HT-29 (cell line): Measurements from ENCODE around the gene INHBA. TPM values are rescaled to one million over a fixed set of nuclear protein-coding genes. Genes with fewer than 3 reads are reported as not detected.

Experiments used
- DNase-seq: peaks from one replicate; pipeline ENCODE4 v3.0.0-alpha.2; 2015; ENCODE audit warnings: low spot score
- total RNA-seq: library from RNA; depleted of rRNA; stranded (reverse); fragments of >200 nt; shearing (Covaris generic); gene quantifications from 2 replicates; pipeline ENCODE4 v1.2.3, GENCODE V29; 2014; rRNA removed

INHBA gene
- total RNA-seq, result not detected in 2 replicates

GRCh38 chr7:41702635-41703371 is at the start of gene INHBA:
Gene INHBA, minus strand, starts transcription at chr7:41703090. Its CDS starts 2,716 bp downstream, at chr7:41700374.
- no peak for DNase-seq

DNA sequence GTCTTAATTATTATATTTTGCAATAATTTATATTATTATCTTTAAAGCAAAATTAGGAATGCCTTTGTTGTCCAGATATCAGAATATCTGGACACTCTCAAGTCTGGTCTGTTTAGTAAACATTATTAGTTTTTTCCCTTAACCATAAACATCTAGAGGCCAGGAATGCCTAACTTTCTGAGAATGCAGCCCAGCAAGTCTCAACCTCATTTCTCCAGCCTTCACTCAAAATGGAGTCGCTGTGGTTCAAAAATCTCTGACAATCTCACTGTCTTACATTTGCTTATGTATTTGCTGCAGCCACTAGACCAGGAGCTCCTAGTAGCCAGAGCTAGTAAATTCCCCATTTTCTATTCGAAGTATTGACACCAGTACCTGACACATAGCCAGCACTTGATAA is 49.7 kb upstream of the INHBA start:
- DNase-seq, result no peak

GRCh38 chr7:41750661-41751540 is 48.0 kb upstream of the INHBA start:
- DNase-seq, result no peak

- no peak for DNase-seq
Observed at GRCh38 chr7:41747961-41748360, 45.1 kb upstream of the INHBA start.

- no peak for DNase-seq
Observed at GRCh38 chr7:41745451-41745850, 42.6 kb upstream of the INHBA start.

- no peak for DNase-seq
Observed at GRCh38 chr7:41744161-41744560, 41.3 kb upstream of the INHBA start.

GRCh38 chr7:41742401-41743020 is 39.6 kb upstream of the INHBA start:
- DNase-seq, result no peak

DNA sequence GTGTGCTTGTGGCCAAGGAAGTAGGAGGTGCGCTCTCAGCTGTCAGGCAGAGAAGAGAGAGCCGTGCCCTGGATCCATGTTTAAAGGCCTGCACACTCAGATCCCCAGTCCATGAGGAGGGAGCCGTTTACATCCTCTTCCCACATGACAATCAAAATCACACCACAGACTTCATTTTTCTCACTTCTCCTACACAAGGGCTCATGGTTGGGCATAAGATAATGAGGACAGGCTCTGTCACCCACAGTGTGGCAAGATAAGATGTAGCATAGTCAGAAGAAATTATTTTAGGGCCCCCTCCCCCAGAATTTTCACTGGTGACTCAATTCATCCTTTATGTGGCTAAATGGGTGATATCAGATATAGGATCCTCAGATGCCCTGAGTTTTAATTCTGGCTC is 35.9 kb upstream of the INHBA start:
- no peak for DNase-seq

DNA sequence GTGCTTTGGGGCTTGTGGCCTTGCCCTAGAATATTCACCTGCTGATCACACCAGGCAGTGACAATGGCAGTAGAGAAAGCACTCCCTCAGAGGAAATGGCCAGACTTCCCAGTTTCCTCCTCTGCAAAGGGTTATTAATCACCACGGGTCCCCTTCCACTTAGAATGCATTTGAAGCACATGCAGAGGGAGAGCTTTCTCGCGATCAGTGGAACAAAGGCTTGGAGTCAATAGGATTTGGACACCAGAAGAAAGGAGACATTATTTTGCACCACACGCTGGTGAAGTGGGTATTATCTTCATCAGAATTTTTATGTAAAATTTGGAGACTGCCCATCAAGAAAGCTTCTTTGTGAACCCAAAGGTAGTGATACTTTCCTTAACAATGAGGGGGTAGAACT is 35.4 kb upstream of the INHBA start:
- DNase-seq, result no peak

DNA sequence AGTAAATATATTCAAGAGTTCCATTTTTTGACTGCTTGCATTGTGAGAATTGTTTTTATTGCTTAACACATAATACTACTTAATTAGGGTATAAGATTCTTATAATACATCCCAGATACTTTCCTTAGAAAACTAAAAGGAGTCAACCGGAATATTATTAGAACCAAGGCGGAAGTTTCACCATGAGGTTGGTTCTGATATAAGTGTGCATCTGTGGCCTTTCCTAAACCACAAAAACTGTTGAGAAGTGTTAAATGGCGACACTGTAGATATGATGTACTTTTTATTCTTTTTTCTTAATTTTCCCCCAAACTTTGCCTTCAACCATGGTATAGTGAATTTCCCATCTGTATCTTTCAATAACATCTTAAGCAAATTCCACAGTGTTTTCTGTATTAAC is 32.3 kb upstream of the INHBA start:
- no peak for DNase-seq

DNA sequence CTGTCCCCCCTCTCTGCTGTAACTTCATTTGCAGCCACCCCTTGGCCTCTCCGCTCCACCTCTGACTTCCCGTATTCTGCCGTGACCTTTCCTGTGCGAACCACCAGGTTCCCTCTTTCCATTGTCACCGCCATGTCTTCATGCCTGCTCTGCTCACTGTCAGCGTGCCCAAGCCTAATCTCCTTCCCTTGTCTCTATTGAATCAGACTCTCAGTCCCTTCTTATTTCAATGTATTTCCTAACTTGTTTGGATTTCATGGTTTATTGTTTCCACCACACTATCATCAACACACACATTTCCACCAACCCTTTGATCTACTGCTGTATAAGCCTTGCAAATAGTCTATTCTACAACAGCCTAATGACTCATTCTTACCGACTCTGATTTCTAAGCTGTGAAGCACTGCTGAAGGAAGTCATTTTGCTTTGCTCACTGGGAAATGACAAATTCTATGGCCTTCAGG is 30.0 kb upstream of the INHBA start:
- no peak for DNase-seq

DNA sequence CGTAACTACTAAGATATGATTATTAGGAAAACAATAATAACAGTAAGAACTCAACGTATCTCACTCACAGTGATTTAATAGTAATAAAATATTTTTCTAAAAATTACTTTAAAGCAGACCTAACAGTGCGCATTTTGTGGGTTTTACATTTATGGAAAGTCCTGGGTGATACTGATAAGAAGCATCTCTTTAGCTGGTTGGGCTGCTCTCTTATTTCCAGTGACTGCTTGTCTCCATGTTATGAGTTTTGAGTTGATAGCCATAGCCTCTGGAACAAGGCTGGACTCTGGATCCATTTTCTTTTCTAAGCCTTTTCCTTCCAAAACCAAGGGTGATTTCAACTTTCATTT is 29.5 kb upstream of the INHBA start:
- no peak for DNase-seq

DNA sequence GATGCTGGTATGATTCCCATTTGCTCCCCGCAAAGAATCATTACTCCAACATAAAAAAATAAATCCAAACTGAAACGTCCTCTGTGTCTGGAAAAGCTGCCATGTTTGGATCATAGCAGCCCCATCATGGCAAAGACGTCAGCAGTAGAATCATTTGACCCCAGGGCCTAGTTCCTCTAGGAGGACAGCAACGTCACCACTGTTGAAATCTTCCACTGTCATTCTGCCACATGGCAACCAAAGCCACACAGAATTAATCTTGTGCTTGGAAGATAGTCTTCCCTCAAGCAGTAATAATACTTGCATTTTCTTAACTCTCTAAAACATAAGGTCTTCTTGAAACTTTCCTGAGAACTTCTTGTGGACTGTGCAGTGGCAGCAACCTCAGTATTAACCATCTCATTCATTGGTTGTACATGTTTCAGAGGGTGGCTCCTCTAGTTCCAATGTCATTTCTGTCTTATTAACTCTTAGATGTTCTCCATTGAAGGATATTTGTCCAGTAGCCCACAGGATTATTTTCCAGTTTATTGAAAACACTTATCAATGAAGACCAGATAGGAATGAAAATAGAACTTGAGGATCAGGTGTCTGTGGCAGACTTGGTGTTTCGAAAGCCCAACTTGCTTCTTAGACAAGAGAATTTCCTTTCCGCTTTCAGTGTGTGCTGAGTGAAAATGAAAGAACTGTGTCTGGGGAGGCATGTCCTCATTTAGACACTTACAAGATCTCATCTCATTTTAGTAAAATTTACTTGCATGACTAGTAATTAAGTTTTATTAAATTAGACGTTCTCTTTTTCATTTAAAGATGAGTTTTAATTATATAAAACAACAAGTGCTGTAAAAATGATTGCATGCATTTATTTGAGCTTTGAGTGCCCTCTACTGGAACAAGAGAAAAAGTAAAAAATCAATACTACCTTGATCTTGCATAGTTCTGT is 28.9 kb upstream of the INHBA start:
- DNase-seq, result peak; percentile 41

GRCh38 chr7:41730668-41731067 is 27.8 kb upstream of the INHBA start:
- DNase-seq, result no peak

DNA sequence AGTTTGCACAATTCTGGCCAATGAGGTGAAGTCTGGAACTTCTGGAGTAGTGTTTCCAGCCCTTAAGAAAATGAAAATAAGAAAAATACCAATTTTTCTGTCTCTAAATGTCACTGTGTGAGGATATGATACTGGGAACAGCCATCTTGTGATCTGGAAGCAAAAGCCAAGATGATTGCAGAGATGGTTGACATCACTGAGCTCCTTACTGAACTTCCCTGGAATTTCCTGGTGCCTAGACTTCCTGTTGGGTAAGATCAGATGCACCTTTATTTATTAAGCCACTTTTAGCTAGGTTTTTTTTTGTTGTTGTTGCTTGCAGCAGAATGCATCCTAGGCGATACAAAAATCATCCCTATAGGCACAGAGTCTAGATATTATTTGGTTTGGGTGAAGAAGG is 27.3 kb upstream of the INHBA start:
- no peak for DNase-seq

DNA sequence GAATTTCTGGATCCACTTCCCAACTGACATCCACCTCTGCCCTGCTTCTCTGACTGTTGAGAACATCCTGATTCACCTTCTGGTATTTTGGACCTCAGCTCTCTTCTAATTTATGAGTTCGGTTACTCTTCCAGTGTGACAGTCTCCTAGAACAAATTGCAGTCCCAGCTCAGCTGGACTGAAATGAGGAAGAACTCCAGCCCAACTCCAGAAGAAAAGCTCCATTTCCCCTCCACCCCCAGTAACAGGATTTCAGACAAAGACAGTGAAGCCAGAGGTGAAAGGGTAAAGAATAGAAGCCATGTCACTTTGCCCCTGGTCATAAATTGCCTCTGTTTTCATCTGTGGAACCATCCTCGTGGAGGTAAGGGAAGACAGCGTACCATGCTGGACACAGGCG is 26.2 kb upstream of the INHBA start:
- DNase-seq, result no peak

GRCh38 chr7:41725013-41725412 is 22.1 kb upstream of the INHBA start:
- no peak for DNase-seq

- DNase-seq, result no peak
Observed at GRCh38 chr7:41720886-41721285, 18.0 kb upstream of the INHBA start.

- DNase-seq, result no peak
Observed at GRCh38 chr7:41720046-41720445, 17.2 kb upstream of the INHBA start.

DNA sequence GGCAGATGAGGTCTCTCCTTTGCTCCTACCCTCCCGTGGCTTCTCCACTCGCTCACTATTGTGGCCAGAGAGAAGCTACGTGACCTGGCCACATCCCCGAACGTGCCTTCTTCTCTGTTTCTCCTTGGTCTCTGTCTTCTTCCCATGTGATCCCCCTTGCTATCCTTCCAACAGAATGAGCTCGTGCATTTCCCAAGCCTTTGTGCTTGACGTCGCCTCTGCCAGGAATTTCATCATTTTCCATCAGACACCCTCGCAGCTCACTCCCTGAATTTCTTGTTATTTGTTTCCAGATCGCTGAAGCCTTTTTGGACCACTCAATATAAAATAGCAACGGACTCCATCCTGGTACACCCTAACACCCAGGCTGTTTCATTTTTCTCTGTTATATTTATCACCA is 13.8 kb upstream of the INHBA start:
- DNase-seq, result no peak

GRCh38 chr7:41715000-41715399 is 12.1 kb upstream of the INHBA start:
- DNase-seq, result no peak
